Renal pelvis (tissue), 4 donors: ENCODE measurements around the gene SSR1. TPM values are rescaled to one million over a fixed set of nuclear protein-coding genes. Genes with fewer than 3 reads are reported as not detected.
"Not testable (repeated sequence)": the region's sequence is repeated elsewhere in the genome, so short reads cannot be mapped to it uniquely, and the experiment has no call there.

ENCODE experiments used
- DNase-seq: peaks from one replicate; pipeline ENCODE4 v3.0.0-alpha.2; 2013
- polyA plus RNA-seq, 3 donors: library from polyadenylated mRNA; unstranded; fragments of 120-200 nt; gene quantifications; one replicate each; pipeline ENCODE4 v1.2.1, GENCODE V29; 2013; ENCODE audit not compliant: insufficient read length in 3 of 3

Gene SSR1
- polyA plus RNA-seq, 3 donors: 109 to 135 (median 123) TPM

- DNase-seq: no peak
Observed at GRCh38 chr6:7325750-7326149, 12.8 kb upstream of the SSR1 start.

- no peak for DNase-seq
Observed at GRCh38 chr6:7324520-7324919, 11.5 kb upstream of the SSR1 start.

- DNase-seq: no peak
Observed at GRCh38 chr6:7323074-7323473, 10.1 kb upstream of the SSR1 start.

GRCh38 chr6:7321866-7322265 is 8.9 kb upstream of the SSR1 start:
- not testable (repeated sequence) for DNase-seq

GRCh38 chr6:7319406-7319805 is 6.4 kb upstream of the SSR1 start:
- not testable (repeated sequence) for DNase-seq

GRCh38 chr6:7317538-7317937 is 4.5 kb upstream of the SSR1 start:
- DNase-seq: no peak

GRCh38 chr6:7316658-7317533 is 3.9 kb upstream of the SSR1 start:
- no peak for DNase-seq

GRCh38 chr6:7315948-7316365 is 3.0 kb upstream of the SSR1 start:
- no peak for DNase-seq

- DNase-seq: not testable (repeated sequence)
Observed at GRCh38 chr6:7315087-7315947, 2.3 kb upstream of the SSR1 start.

- DNase-seq: no peak
Observed at GRCh38 chr6:7314414-7314813, 1.4 kb upstream of the SSR1 start.

GRCh38 chr6:7313505-7314165 is 636 bp upstream of the SSR1 start:
- DNase-seq: no peak

GRCh38 chr6:7311917-7312615 is 933 bp downstream of the SSR1 start:
- DNase-seq: peak; percentile 54

- DNase-seq: no peak
Observed at GRCh38 chr6:7311176-7311575, 1.8 kb downstream of the SSR1 start.

GRCh38 chr6:7309050-7309449 is 3.9 kb downstream of the SSR1 start:
- DNase-seq: no peak

- DNase-seq: no peak
Observed at GRCh38 chr6:7307533-7307932, 5.5 kb downstream of the SSR1 start.

GRCh38 chr6:7304821-7305220 is 8.2 kb downstream of the SSR1 start:
- no peak for DNase-seq

GRCh38 chr6:7301702-7302101 is 11.3 kb downstream of the SSR1 start:
- DNase-seq: no peak

- DNase-seq: no peak
Observed at GRCh38 chr6:7300926-7301325, 12.1 kb downstream of the SSR1 start.

GRCh38 chr6:7298113-7298512 is 14.9 kb downstream of the SSR1 start:
- DNase-seq: no peak

GRCh38 chr6:7296602-7297001 is 16.4 kb downstream of the SSR1 start:
- no peak for DNase-seq

- no peak for DNase-seq
Observed at GRCh38 chr6:7295916-7296315, 17.1 kb downstream of the SSR1 start.
